PC-3 (cell line): ENCODE results near the gene RXRB.

Experiments used
- EZH2 ChIP-seq: fragments of 300-600 bp; sonication (generic); IDR thresholded peaks from one replicate; pipeline ENCODE4 v1.6.1; 2017; ENCODE audit warnings: antibody characterized with exemption, mild to moderate bottlenecking, low read length; ENCODE audit not compliant: unreplicated experiment
- TF ChIP-seq, protein P1 (sequence below): fragments of 300-600 bp; sonication (generic); conservative IDR thresholded peaks from 2 replicates; pipeline ENCODE4 v1.5.1; 2017; ENCODE audit warnings: antibody characterized with exemption, low read depth, mild to moderate bottlenecking, low read length

DNA sequence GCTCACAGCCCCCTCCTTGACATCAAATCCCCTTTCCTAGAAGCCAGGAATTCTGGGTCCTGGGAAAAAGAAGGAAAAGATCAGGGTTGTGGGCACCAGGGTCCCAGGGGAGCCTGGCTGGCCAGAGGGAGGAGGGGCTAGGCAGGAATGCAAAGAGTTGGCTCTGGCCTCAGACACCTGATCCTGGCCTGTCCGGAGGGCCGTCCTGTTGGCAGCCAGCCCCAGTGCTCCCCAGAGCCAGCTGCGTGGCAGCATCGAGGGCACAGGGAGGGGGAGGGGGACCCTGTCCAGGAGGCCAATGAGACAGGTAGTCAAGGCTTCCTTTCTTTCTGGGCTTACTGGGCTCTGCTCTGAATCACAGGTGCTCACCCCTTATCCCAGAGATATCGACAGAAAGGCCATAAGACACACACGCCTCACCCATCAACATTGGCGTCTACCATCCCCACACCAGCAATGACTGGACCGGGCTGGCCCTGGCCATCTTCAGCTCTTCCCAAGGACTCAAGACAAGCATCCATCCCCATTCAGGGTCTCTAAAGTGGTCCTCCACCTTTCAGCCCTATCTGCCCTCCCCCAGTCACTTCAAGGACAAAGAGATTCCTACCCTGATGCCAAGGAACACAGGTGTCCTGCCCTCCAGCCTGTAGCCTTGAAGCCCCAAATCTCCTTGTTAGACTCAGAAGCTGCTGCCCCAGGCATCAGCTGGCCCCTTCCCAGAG, 8.9 kb downstream of the RXRB start:
- TF ChIP-seq EZH2: no peak
- TF ChIP-seq, protein P1, sequence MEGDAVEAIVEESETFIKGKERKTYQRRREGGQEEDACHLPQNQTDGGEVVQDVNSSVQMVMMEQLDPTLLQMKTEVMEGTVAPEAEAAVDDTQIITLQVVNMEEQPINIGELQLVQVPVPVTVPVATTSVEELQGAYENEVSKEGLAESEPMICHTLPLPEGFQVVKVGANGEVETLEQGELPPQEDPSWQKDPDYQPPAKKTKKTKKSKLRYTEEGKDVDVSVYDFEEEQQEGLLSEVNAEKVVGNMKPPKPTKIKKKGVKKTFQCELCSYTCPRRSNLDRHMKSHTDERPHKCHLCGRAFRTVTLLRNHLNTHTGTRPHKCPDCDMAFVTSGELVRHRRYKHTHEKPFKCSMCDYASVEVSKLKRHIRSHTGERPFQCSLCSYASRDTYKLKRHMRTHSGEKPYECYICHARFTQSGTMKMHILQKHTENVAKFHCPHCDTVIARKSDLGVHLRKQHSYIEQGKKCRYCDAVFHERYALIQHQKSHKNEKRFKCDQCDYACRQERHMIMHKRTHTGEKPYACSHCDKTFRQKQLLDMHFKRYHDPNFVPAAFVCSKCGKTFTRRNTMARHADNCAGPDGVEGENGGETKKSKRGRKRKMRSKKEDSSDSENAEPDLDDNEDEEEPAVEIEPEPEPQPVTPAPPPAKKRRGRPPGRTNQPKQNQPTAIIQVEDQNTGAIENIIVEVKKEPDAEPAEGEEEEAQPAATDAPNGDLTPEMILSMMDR: no peak
